Esophagus muscularis mucosa (tissue), 4 donors: ENCODE results near the gene MACROH2A1. TPM values are rescaled to one million over a fixed set of nuclear protein-coding genes. Genes with fewer than 3 reads are reported as not detected.

Experiments used
- DNase-seq: peaks from one replicate; pipeline ENCODE4 v3.0.0-alpha.2; 2017; ENCODE audit errors: extremely low spot score
- H3K27ac ChIP-seq, 4 donors: fragments of 200-600 bp; sonication (generic); replicated peaks in 1 of 4; 1 replicate in 3 of 4; 2 replicates in 1 of 4; pipeline ENCODE4 v1.5.1; 2016 to 2019; ENCODE audit warnings: mild to moderate bottlenecking in 1 of 4
- H3K27me3 ChIP-seq, 4 donors: fragments of 200-600 bp; sonication (generic); one replicate each; pipeline versions ENCODE4 v1.5.1 to v1.6.0; 2016 to 2019
- H3K36me3 ChIP-seq, 4 donors: fragments of 200-600 bp; sonication (generic); one replicate each; pipeline ENCODE4 v1.5.1; 2016 to 2019
- H3K4me1 ChIP-seq, 4 donors: fragments of 200-600 bp; sonication (generic); one replicate each; pipeline ENCODE4 v1.5.1; 2016 to 2019
- H3K4me3 ChIP-seq, 4 donors: fragments of 200-600 bp; sonication (generic); 1 replicate in 2 of 4; 2 replicates in 2 of 4; pipeline ENCODE4 v1.5.1; 2016 to 2019; ENCODE audit warnings: mild to moderate bottlenecking in 4 of 4, moderate library complexity in 1 of 4
- H3K9me3 ChIP-seq, 4 donors: fragments of 200-600 bp; sonication (generic); 1 replicate in 3 of 4; 2 replicates in 1 of 4; pipeline ENCODE4 v1.5.1; 2016 to 2019
- EP300 ChIP-seq: sonication (generic); formaldehyde crosslinking; IDR thresholded peaks from one replicate; pipeline ENCODE4 v1.6.1; 2017; ENCODE audit warnings: antibody characterized with exemption
- POLR2A ChIP-seq: fragments of 450-650 bp; IDR thresholded peaks from one replicate; pipeline ENCODE4 v1.6.1; 2017; ENCODE audit warnings: antibody characterized with exemption, moderate library complexity, mild to moderate bottlenecking, low read depth
- POLR2AphosphoS5 ChIP-seq, 2 donors: sonication (generic); formaldehyde crosslinking; IDR thresholded peaks; one replicate each; pipeline ENCODE4 v1.6.1; 2017; ENCODE audit warnings: antibody characterized with exemption in 2 of 2
- WGBS: methylation state at CpG from one replicate; pipeline ENCODE4 v1.1.5; 2018; 5-methylcytosine and 5-hydroxymethylcytosine counted together
- intact Hi-C: fragments of 100-400 bp; cut with DNase I; formaldehyde crosslinking; loops from one replicate; pipeline ENCODE4 v1.15.1; 2023
- total RNA-seq, 4 donors: library from RNA; depleted of rRNA; stranded (reverse); fragments of >200 nt; gene quantifications; one replicate each; pipeline versions ENCODE4 v1.1.0 to v1.2.1, GENCODE V29; 2016
- TF ChIP-seq, protein P1 (sequence below), 3 experiments: fragments of 200-600 bp in 2 of 3; fragments of 450-650 bp in 1 of 3; sonication (generic) in 2 of 3; IDR thresholded peaks; one replicate each; pipeline ENCODE4 v1.5.1; 2017 to 2019; ENCODE audit warnings: antibody characterized with exemption in 3 of 3, mild to moderate bottlenecking in 2 of 3, moderate library complexity in 1 of 3

Gene MACROH2A1
- total RNA-seq, 4 donors from 2014 or later = 144 to 152 (median 149) TPM

DNA sequence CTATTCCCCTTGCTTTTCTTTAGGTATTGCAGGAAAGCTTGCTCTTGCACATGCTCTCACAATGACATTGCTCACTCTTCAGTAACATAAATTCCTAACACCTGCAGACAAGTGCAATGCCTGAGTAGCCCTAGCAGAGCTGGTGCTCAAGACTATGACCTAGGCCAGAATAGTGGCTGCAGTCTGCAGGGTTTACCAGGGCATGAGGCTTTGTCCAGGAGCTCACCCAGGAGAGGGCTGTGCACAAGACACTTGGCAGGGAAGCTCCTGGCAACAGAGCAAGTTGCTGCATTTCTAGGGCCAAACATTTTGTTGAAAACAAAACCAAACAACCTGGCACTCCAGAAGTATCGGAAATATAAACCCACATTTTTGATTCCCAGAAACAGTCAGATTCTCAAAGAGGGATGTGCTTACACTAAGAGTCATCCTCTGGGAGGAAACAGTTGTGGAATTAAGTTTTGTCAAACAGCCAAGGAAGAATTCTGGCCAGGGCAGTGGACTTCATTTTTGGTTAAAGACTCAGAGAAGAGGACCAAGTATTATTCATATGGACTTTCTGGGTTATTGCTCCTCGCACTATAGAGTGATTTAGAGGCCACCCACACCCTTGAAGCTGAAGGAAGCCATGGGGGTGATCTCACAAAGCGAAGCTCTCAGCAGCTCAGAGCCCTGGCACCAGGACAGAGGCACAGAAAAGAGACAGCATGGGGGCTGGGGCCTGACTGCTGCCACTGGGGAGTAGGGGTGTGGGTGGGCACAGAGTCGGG is 44.9 kb downstream of the MACROH2A1 start:
- intact Hi-C loops = no loop called here
- peaks cover 47 to 56% (median 51%) of the 10 kb centered on the region in 4 donors for H3K4me1 ChIP-seq
- peaks cover 4 to 42% (median 31%) of the 10 kb centered on the region in 4 donors for H3K36me3 ChIP-seq
- no peak for DNase-seq
- no peak overlapping the region for H3K4me3 ChIP-seq
- TF ChIP-seq EP300 (no peak), POLR2AphosphoS5 (IDR thresholded peaks at IDR 0.05) (peak in 1 of 2 donors; percentile 47)
- H3K27ac ChIP-seq = peak overlapping the region; percentile 55 to 81 (median 74)
- no peaks in the 10 kb centered on the region for H3K27me3 ChIP-seq
- WGBS = 31% methylated on average over 4 of the region's 4 CpGs
- H3K9me3 ChIP-seq = no peaks in the 10 kb centered on the region

- Histone ChIP-seq H3K9me3 (no peaks in the 10 kb centered on the region), H3K36me3 (peaks cover 9 to 59% (median 43%) of the 10 kb centered on the region in 4 donors), H3K4me1 (peaks cover 27 to 30% (median 29%) of the 10 kb centered on the region in 4 donors), H3K27me3 (no peaks in the 10 kb centered on the region), H3K4me3 (no peak overlapping the region), H3K27ac (no peak overlapping the region)
- intact Hi-C loops = no loop called here
- TF ChIP-seq POLR2A (no peak), POLR2AphosphoS5 (IDR thresholded peaks at IDR 0.05) (no peak), EP300 (no peak)
- TF ChIP-seq, protein P1, sequence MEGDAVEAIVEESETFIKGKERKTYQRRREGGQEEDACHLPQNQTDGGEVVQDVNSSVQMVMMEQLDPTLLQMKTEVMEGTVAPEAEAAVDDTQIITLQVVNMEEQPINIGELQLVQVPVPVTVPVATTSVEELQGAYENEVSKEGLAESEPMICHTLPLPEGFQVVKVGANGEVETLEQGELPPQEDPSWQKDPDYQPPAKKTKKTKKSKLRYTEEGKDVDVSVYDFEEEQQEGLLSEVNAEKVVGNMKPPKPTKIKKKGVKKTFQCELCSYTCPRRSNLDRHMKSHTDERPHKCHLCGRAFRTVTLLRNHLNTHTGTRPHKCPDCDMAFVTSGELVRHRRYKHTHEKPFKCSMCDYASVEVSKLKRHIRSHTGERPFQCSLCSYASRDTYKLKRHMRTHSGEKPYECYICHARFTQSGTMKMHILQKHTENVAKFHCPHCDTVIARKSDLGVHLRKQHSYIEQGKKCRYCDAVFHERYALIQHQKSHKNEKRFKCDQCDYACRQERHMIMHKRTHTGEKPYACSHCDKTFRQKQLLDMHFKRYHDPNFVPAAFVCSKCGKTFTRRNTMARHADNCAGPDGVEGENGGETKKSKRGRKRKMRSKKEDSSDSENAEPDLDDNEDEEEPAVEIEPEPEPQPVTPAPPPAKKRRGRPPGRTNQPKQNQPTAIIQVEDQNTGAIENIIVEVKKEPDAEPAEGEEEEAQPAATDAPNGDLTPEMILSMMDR (IDR thresholded peaks at IDR 0.05) = no peak
- WGBS = 91% methylated on average over 10 of the region's 10 CpGs
- DNase-seq = no peak
These were observed 48.5 kb downstream of the MACROH2A1 start for GRCh38 chr5:135350536-135350935.

DNA sequence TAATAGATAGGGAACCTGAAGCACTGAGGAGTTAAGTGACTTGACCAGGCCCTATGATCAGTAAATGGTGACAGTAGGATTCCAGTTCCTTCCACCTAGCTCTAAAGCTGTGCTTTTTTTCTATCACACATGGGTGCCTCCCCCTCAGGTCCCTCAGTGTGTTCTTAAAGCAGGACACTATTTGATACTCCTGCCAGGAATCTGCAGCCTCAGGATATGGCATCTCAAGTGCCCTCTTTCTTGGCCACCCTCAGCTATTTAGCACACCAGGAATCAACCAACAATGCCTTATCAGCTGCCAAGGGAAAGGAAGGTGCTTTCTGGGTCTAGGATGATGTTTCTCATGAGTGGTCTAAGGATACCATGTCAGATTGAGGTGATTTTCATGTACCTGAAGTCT is 49.1 kb downstream of the MACROH2A1 start:
- Histone ChIP-seq H3K27ac (no peak overlapping the region), H3K9me3 (no peaks in the 10 kb centered on the region), H3K4me3 (no peak overlapping the region), H3K36me3 (peaks cover 15 to 65% (median 49%) of the 10 kb centered on the region in 4 donors), H3K4me1 (peaks cover 20 to 24% (median 23%) of the 10 kb centered on the region in 4 donors), H3K27me3 (no peaks in the 10 kb centered on the region)
- no peak for DNase-seq
- intact Hi-C loops = no loop called here
- no peak for TF ChIP-seq EP300
- TF ChIP-seq POLR2A = no peak
- TF ChIP-seq POLR2AphosphoS5 (IDR thresholded peaks at IDR 0.05) = no peak
- TF ChIP-seq, protein P1 (IDR thresholded peaks at IDR 0.05) = no peak

DNA sequence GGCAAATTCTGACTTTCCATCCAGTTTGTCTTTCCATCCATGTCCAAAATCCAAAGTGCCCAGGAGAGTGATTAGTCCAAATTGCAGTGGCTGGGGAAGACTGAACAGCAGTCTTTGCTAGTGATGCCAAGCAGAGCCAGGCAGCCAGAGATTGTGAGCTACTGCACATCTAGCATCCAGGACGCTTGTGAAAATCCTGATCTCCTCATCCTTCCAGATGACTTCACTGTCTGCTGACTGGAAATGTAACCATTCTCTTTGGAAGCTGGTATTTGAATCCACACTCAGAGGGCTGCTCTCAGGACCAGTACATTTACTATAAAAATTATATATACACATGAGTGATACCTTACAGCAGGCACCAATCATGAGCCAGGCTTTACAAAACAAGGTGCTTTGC is 49.6 kb downstream of the MACROH2A1 start:
- Histone ChIP-seq H3K27ac (no peak overlapping the region), H3K27me3 (no peaks in the 10 kb centered on the region), H3K4me1 (peaks cover 16 to 19% (median 18%) of the 10 kb centered on the region in 4 donors), H3K36me3 (peaks cover 18 to 69% (median 54%) of the 10 kb centered on the region in 4 donors), H3K4me3 (no peak overlapping the region), H3K9me3 (no peaks in the 10 kb centered on the region)
- intact Hi-C loops = no loop called here
- no peak for DNase-seq
- WGBS = 63% methylated on average over 1 of the region's 1 CpG
- TF ChIP-seq, protein P1 (IDR thresholded peaks at IDR 0.05) = no peak

DNA sequence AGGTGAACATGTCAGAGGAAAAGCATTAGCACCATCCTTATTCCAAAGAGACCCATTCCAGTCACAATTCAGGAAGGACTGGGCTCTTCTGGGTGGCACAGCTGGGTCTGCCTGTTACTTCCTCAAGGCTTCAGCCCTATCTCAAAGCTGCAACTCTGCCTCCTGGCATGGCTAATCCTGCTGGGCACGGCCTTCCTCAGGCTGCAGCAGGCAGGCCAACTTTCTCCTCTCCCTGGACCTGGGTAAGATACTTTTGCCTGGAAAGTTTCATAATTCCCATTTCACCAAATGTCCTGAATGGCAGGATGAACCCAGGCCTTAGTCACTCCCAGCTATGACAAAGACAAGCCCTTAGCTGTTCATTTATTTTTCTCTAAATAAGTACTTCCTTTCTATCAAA is 50.1 kb downstream of the MACROH2A1 start:
- Histone ChIP-seq H3K27me3 (no peaks in the 10 kb centered on the region), H3K9me3 (no peaks in the 10 kb centered on the region), H3K27ac (no peak overlapping the region), H3K4me3 (no peak overlapping the region), H3K4me1 (peaks cover 10 to 14% (median 13%) of the 10 kb centered on the region in 4 donors), H3K36me3 (peaks cover 18 to 75% (median 59%) of the 10 kb centered on the region in 4 donors)
- intact Hi-C loops = no loop called here
- no peak for DNase-seq
- 100% methylated on average over 1 of the region's 1 CpG for WGBS
- TF ChIP-seq, protein P1 (IDR thresholded peaks at IDR 0.05) = no peak
- TF ChIP-seq POLR2AphosphoS5 (IDR thresholded peaks at IDR 0.05) (no peak), POLR2A (no peak), EP300 (no peak)
